HTR-8/SVneo (cell line): Measurements from ENCODE around the gene KIF5B.
"Not testable (repeated sequence)": the region's sequence is repeated elsewhere in the genome, so short reads cannot be mapped to it uniquely, and the experiment has no call there.

Experiments used
- DNase-seq: peaks from one replicate; pipeline ENCODE4 v3.0.0; 2011; ENCODE audit warnings: low spot score, mixed read lengths; ENCODE audit not compliant: insufficient read length
- FAIRE-seq: peaks from 2 replicates; lab custom pipeline; 2011; peaks lifted over from hg19 to GRCh38; lab: Jason Lieb, UNC

The KIF5B gene

DNA sequence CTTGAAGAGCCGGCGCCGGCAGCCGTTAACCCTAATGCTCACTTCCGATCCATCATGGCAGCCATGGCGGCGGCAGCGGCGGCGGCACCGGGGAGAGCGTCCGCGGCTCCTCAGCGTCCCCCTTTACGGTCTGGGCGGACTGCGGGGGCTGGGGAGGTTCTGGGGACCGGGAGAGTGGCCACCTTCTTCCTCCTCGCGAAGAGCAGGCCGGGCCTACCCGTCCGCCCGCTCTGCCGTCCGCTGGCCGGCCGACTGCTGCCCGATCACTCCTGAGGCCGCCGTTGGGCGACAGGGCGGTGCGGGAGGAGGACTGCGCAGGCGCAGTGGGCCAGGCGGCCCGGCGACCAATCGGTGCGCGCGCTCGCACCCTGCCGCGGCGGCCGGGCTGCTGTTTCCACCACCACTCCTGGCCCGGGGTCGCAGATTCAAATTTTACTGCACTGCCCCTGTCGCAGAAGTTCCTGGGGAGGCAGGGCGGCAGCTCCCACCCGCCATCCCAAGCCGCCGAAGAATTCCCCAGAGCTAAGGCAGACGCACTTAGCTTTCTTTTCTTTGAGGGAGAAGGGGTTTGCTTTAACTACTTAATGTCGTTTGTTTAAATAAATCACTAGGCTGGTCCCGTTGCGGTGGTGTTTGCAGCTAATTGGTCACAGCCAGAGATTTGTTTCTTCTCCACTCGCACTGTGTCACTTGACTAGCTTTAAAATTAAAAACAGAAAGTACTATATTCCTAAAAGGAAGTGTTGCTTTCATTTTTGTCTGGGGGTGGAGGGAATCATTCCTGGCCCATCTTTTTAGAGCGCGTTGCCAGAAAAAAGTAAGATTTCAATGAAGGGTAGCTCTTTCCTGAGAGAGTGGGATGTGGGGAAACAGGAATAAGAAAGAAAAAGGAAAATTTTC, at the start of gene KIF5B:
Gene KIF5B, minus strand, starts transcription at position 290 of the 900 bp plus-strand sequence. CDS start 452 bp downstream, outside the sequence.
- FAIRE-seq (peak; percentile 98), DNase-seq (peak; percentile 98)

DNA sequence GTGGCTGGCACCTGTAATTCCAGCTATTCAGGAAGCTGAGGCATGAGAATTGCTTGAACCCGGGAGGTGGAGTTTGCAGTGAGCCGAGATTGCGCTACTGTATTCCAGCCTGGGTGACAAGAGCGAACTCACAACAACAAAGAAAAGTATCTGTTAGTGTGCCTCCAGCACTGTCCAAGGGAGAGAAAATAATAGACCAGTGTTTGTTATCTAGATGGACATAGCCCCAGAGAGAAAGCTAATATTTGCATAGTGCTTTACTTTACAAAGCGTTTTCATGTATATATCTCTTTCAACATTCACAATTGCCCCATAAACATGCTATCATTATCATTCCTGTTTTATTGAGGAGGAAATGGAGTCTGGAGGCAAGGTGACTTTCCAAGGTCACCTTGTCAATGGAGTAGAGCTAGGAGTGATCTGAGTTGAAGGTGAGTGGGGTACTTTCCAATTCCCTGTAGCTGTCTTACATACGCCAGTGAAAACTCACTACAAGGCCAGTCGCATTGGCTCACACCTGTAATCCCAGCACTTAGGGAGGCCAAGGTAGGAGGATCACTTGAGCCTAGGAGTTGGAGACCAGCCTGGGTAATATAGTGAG, 49.7 kb upstream of the KIF5B start:
- FAIRE-seq: no peak
- no peak for DNase-seq

DNA sequence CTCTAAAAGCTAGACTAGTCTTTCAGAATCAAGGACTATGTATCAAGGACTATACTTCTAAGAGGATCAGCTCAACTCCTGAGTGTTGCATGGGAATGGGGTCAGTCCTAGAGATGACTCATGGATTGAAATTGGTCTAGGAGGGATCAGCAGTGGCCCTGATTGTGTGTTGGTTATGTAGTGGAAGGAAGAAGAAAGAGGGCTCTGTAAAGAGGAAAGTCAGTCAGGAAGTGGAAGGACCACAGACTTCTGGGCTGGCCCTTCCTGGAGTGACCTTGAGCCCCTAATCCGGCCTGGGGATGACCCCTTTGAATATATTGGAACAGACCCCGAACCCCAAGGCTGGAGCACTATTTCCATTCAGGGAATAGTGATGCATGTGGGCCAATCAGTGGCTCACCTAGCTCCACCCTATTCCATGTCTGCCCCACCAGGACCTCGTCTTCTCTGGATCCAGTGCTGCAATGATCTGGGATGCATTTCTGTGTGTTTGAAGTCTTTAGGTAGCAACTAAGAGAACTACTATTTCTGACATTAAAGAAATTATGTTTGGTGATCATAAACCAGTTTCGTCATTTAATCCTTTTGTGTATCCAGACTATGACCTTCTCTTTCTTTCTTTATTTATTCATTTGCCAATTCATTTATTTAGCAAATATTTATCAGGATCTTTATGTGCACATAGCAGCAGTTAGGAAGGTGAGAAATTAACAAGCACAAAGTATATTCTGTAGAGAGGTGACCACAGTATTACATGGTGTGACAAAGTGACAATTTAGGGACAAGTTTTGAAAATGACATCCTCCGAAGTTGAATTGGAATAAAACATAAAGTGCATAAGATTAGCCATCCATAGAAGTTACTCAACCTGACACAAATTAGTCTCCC, 48.6 kb upstream of the KIF5B start:
- FAIRE-seq (no peak), DNase-seq (no peak)

DNA sequence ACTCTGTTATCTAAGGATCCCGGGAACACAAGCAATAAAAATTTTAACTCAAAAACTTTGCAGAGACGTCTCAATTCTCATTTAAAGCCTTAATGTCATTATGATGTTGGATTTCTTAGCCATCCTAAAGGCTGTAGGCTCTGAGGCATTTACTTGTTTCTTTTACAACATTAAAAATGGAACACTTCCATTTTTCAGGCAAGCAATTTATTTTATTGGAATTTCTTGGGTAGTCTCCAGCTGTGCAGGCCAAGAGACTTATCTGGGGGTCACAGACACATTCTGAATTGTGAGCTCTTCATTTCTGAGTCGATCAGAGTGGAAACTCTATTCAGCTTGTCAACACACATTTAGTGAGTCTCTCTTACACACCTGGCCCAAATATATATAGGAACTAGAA, 48.0 kb upstream of the KIF5B start:
- FAIRE-seq: no peak
- no peak for DNase-seq

DNA sequence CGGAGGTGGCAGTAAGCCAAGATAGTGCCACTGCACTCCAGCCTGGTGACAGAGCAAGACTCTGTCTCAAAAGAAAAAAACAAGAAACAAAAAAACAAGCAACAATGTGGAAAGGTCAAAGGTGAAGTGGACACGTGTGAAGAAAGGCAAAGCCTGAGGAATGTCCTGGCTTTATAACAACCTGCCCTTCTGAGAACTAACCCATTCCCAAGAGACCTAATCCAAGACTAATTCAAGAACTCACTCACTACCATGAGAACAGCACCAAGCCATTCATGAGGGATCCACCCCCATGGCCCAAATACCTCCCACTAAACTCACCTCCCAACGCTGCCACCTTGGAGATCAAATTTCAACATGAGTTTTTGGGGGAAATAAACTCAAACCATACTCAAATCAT, 47.5 kb upstream of the KIF5B start:
- DNase-seq: no peak
- FAIRE-seq: no peak

DNA sequence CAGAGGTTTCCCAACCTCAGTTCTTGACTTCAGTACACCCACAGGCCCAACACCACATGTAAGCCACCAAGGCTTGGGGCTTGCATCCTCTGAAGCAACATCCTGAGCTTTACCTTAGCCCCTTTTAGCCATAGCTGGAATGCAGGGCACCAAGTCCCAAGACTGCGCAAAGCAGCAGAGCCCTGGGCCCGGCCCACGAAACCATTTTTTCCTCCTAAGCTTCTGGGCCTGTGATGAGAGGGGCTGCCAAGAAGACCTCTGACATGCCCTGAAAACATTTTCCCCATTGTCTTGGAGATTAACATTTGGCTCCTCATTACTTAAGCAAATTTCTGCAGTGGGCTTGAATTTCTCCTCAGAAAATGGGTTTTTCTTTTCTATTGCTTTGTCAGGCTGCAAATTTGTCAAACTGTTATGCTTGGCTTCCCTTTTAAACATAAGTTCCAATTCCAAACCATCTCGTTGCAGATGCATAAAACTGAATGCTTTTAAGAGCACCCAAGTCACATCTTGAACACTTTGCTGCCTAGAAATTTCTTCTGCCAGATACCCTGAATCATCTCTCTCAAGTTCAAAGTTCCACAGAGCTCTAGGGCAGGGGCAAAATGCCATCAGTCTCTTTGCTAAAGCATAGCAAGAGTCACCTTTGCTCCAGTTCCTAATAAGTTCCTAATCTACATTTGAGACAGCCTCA, 42.5 kb upstream of the KIF5B start:
- FAIRE-seq, DNase-seq: not testable (repeated sequence)

DNA sequence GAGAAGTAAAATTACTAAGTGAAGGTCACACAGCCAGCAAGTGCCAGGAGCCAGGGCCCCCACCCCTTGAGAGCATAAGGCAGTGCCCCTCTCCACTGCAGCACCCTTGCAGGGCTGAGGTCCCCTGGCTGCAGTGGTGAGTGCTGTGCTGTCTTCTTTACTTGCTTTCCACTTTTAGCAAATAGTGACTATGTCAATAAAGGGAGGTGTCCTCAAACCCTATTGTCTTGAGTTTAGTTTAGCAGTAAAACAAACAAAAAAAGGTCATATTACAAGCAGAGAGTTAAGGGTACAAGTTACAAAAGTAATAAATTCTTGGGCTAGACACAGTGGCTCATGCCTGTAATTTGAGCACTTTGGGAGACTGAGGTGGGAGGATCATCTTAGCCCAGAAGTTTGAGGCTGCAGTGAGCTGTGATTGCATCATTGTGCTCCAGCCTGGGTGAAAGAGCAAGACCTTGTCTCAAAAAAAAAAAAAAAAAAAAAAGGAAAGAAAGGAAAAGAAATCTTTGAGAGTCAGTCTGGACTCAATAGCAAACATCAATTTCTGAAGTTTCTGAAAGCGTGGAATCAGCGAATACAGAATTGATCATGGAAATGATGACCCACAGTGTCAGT, 39.0 kb upstream of the KIF5B start:
- DNase-seq: no peak

DNA sequence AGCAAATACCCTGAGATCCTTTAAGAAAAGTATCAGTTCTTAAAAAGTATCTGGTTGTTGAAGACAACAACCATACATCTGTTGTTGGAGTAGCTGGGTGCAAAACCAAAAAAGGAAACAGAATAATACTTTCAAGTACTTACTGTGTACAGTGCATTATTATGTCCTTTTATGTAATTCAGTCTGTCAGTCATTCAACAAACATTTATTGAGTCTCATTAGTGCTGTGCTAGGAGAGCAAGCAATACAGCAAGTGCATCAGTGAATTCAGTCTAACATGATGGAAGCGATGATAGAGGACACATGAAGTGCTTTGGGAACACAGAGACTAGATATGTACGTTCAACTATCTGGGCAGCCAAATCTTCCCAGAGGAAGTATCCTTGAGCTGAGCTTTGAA, 37.4 kb upstream of the KIF5B start:
- DNase-seq: no peak
- FAIRE-seq: peak; percentile 55

More for the DNA sequence above, 39.0 kb upstream of the KIF5B start:
- no peak for FAIRE-seq

DNA sequence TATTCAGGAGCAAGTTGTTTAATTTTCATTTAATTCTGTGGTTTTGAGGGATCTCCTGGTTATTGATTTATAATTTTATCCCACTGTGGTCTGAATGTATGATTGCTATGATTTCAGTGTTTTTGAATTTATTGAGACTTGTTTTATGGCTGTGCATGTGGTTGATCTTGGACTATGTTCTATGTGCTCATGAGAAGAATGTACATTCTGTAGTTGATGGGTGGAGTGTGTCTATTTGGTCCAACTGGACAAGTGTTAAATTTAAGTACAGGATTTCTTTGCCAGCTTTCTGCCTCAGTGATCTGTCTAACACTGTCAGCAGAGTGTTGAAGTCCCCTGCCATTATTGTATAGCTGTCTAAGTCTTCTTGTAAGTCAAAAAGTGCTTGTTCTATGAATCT, 34.8 kb upstream of the KIF5B start:
- FAIRE-seq: no peak
- DNase-seq: no peak

DNA sequence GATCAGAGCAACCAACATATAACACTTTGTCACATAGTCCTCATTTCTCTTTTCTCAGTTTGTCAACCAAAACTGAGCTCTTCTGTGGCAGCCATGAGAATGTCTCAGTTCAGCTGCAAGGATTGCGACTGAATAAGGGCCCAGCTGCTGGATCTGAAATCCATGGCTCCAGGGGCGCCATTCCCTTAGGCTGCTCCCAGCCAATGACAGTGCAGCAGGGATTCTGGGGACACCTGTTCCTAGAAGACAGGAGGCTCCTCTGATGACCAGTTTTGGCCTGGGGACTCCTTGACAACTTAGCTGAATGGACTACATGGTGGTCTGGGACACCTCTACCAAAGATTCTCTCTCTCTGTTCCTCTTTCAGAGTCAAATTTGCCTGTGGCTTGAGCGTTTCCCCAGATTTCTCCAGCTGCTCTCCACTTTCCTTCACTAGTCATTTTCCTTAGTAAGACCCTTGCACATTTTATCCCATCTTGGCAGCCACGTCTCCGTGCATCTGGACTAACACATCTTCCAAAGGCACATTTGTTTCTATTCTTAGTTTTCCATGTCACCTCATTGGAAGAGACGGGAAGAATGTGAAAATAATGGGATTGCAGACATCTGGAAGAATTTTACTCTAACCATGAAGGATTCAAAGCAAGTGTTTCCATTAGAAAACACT, 28.1 kb upstream of the KIF5B start:
- FAIRE-seq: no peak
- no peak for DNase-seq

DNA sequence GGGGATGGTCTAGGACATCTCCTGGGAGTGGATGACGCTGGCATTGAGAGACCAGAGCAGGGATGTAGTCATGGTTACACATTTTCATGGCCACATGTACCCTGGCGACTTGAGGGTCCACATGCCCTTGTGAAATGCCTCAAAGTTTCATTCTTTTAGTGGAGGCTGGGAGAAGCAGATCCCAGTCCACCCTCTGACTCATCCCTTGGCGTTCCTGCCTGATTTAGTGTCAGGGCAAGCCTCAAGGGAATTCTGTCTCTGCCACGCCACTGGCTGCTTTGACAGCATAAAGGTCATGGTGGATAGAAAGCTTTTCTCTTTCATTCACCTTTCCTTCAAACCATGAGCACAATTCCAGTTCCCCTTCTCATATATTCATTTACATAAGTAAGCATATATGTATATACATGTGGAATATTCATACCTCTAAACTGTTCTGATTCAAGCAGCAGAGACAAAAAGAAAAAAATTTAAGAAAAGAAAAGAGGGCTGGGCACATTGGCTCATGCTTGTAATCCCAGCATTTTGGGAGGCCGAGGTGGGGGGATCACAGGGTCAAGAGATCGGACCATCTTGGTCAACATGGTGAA, 21.8 kb upstream of the KIF5B start:
- peak; percentile 83 for FAIRE-seq
- peak; percentile 73 for DNase-seq

DNA sequence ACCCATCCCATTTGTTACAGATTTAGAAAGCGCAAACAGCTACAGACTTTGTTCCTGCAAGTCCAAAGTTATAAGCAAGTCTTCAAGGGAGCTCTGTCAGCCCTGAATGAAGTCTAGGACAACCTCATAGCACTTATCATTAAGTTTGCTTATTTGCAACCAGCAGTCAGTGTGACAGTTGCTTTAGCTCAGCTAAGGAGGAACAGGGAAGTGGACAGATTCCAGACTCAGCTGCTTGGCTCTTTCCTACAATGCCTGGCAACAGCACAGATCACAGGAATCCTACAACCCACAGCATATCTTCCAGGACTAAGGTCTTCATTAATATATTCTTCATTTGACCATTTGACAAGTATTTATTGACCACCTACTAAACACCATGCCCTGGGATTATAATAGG, 17.4 kb upstream of the KIF5B start:
- FAIRE-seq (no peak), DNase-seq (no peak)

DNA sequence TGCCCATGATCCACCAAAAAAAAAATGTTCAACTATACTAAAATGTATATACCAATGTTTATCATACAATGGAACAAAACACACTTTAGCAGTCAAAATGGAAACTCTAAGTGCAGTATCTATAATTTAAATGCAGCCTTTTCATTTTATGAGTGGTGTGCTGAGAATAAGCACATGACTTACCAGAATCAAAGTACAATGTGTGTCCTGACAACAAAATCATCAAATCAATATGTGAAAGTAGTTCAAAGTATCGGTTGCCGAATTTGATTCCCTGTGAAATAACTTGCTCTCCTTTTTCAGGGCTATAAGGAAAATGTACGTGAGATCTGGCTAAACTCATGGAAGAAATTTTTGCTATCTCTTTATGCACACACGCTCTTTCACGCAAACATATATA, 16.9 kb upstream of the KIF5B start:
- DNase-seq: no peak
- no peak for FAIRE-seq

DNA sequence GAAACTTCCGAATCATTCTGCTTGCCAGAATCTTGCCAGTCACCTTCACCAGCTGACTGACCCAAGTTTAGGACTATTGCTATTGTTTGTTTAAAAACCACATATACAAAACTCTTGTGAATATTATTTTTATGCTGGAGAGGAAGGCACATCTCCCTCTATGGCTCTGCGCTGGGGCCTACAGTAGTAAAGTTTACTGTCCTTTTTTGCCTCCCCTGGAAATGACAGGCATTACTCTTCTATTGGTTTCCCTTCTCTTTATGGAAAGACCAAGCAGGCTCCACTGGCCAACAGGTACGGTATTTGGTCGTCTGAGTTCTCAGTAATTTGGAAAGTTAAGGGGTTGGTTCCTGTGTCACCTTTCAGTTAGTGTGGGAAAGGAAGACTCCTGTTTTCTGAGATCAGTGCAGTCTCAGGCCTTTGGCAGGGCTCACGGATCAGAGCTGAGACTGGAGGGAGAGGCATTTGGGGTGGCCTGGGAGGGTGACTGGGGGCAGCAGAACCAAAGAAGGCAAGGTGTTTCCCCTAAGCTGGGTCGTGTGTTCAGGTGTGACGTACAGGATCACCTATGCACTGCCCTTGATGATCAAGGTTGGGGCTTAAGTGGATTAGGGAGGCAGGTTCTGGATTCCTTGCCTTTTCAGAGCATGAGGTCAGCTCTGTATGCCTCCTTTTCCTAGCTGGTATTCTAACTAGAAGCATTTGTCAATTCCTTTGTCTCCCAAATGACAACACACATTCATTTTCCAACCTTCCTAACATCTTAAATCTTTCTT, 16.0 kb upstream of the KIF5B start:
- DNase-seq (no peak), FAIRE-seq (peak; percentile 42)

DNA sequence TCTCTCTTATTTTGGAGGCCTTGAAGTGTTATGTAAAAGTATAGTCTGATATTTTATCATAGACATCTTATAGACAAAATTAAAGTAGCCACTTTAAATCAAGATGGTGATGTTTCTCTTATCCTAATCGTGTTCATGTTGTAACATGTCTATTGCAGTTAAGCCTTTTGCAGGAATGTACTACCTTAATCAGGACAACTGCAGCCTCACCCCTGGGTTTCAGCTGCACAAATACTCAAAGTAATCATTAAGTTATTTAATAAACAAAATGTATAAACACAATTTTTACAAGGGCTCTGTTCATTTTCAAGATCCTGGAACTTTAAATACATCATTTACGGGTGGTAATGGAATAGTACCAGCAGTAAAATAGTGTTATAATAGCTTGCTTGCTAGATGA, 14.4 kb upstream of the KIF5B start:
- DNase-seq: no peak
- FAIRE-seq: no peak

DNA sequence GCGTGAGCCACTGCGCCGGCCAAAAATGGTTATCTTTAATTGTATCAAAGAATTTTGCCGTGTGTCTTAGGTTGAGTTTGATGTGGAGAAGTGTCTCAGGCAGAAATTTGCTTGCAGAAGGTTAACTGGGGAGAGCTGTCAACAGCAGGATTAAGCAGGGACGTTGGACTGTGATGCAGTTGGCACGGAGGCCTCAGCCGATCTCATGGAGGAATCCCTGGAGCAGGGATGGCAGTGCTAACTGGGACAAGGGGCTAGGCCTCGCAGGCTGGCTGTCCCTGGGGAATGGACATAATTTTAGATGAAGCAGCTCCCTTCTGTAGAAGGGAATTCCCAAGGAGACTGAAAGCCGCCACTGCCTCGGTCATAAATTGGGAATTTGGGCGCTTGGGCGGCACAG, 12.3 kb upstream of the KIF5B start:
- no peak for DNase-seq
- FAIRE-seq: no peak

DNA sequence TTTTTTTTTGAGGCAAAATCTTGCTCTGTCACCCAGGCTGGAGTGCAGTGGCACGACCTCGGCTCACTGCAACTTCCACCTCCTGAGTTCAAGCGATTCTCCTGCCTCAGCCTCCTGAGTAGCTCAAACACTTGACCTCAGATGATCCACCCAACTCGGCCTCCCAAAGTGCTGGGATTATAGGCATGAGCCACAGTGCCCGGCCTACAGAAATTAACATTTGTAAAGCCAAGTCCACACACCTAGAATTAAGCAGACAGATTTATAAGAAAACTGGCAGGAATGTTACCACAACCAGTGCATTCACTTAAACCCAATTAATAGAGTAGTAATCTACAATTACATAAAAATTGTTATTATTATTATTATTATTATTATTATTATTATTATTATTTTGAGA, 11.7 kb upstream of the KIF5B start:
- not testable (repeated sequence) for FAIRE-seq, DNase-seq

DNA sequence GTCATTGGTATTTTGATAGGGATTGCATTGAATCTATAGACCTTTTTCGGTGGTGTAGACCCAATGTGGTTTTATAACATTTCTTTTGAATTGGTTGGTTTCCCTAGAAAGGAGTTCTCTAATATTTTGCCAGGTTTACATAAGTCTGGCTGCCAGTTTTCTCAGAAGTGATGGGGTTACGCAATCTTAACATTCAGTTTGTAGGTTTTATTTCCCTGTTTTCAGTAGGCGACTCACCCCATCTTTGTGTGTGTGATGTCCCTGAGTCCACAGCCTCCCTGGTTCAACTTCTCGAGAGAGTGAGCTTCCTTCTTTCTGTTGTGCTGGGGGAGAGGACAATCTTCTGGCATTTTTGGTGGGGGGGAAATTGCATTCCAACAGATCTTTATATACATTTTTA, 9.6 kb upstream of the KIF5B start:
- DNase-seq (peak; percentile 61), FAIRE-seq (no peak)
